H1 (cell line): ENCODE data around the gene SLC35B1. TPM values are rescaled to one million over a fixed set of nuclear protein-coding genes. Genes with fewer than 3 reads are reported as not detected.

ENCODE experiments used
- CTCF ChIA-PET: fragments of 300-600 bp; sonication (Branson Sonifier 250); formaldehyde crosslinking; loops from one replicate; lab custom pipeline; 2021; ENCODE audit not compliant: partially characterized antibody; lab: Charles Lee
- POLR2A ChIA-PET: fragments of 300-600 bp; sonication (Branson Sonifier 250); formaldehyde crosslinking; loops from one replicate; lab custom pipeline; 2021; ENCODE audit warnings: inconsistent platforms; ENCODE audit not compliant: partially characterized antibody; lab: Charles Lee
- DNase-seq, 2 experiments: peaks; one replicate each; pipeline versions ENCODE4 v3.0.0 to v3.0.0-alpha.2; 2010 to 2022; ENCODE audit warnings: low spot score in 2 of 2, low read depth in 1 of 2, mixed read lengths in 1 of 2
- FAIRE-seq: peaks from 2 replicates; lab custom pipeline; 2011; peaks lifted over from hg19 to GRCh38; lab: Jason Lieb, UNC
- H2AFZ ChIP-seq: 2 replicates; pipeline ENCODE4 v1.8.1; 2012; ENCODE audit warnings: low read length, inconsistent platforms
- H2AK5ac ChIP-seq: 2 replicates; pipeline ENCODE4 v1.6.1; 2013; ENCODE audit warnings: low read depth, low read length
- H2BK120ac ChIP-seq: replicated peaks from 2 replicates; pipeline ENCODE3; 2013; ENCODE audit warnings: low read depth, low read length, inconsistent platforms
- H2BK12ac ChIP-seq: 2 replicates; pipeline ENCODE4 v1.6.1; 2013; ENCODE audit warnings: low read depth, low read length
- H2BK15ac ChIP-seq: 2 replicates; pipeline ENCODE4 v1.6.1; 2013; ENCODE audit warnings: low read length
- H2BK20ac ChIP-seq: 2 replicates; pipeline ENCODE4 v1.6.1; 2013; ENCODE audit warnings: low read length
- H2BK5ac ChIP-seq: 2 replicates; pipeline ENCODE4 v1.6.1; 2013; ENCODE audit warnings: low read depth, low read length
- H3K14ac ChIP-seq: 2 replicates; pipeline ENCODE4 v1.6.1; 2013; ENCODE audit warnings: inconsistent platforms; ENCODE audit not compliant: insufficient read length
- H3K18ac ChIP-seq: 2 replicates; pipeline ENCODE4 v1.6.1; 2013; ENCODE audit warnings: low read length; ENCODE audit errors: extremely low read depth
- H3K23ac ChIP-seq: 2 replicates; pipeline ENCODE4 v1.6.1; 2013; ENCODE audit warnings: inconsistent platforms; ENCODE audit not compliant: insufficient read length
- H3K23me2 ChIP-seq: 2 replicates; pipeline ENCODE4 v1.6.1; 2013; ENCODE audit warnings: low read depth, low read length
- H3K27ac ChIP-seq: 2 replicates; pipeline ENCODE4 v1.6.1; 2011; ENCODE audit warnings: low read depth, low read length, inconsistent platforms
- H3K27me3 ChIP-seq, 4 experiments: replicated peaks in 1 of 4; 1 replicate in 1 of 4; 2 replicates in 3 of 4; pipeline versions ENCODE4 v1.6.1 to v1.8.1; 2011 to 2013; ENCODE audit warnings: low read length in 3 of 4, mild to moderate bottlenecking in 3 of 4, inconsistent platforms in 2 of 4, mixed read lengths in 2 of 4, moderate library complexity in 1 of 4; ENCODE audit not compliant: control insufficient read depth in 3 of 4, insufficient read depth in 3 of 4; ENCODE audit errors: extremely low read depth in 1 of 4
- H3K36me3 ChIP-seq, 4 experiments: 2 replicates each; pipeline versions ENCODE4 v1.6.1 to v1.8.1; 2011 to 2013; ENCODE audit warnings: mild to moderate bottlenecking in 4 of 4, low read length in 3 of 4, moderate library complexity in 2 of 4, control low read depth in 1 of 4, inconsistent platforms in 1 of 4; ENCODE audit not compliant: insufficient read depth in 4 of 4, control insufficient read depth in 2 of 4
- H3K4ac ChIP-seq: replicated peaks from 2 replicates; pipeline ENCODE3; 2013; ENCODE audit warnings: low read length, low read depth, mixed read lengths, inconsistent platforms; ENCODE audit not compliant: insufficient read length
- H3K4me1 ChIP-seq, 4 experiments: replicated peaks in 1 of 4; 1 replicate in 1 of 4; 2 replicates in 3 of 4; pipeline versions ENCODE4 v1.6.1 to v1.8.1; 2011 to 2013; ENCODE audit warnings: low read length in 3 of 4, inconsistent platforms in 2 of 4, mixed read lengths in 1 of 4; ENCODE audit not compliant: insufficient read depth in 4 of 4, control insufficient read depth in 3 of 4
- H3K4me2 ChIP-seq, 2 experiments: 2 replicates each; pipeline versions ENCODE4 v1.6.1 to v1.8.1; 2011 to 2013; ENCODE audit warnings: low read depth in 2 of 2, low read length in 2 of 2, control low read depth in 1 of 2, inconsistent platforms in 1 of 2, mild to moderate bottlenecking in 1 of 2; ENCODE audit not compliant: insufficient read depth in 1 of 2
- H3K4me3 ChIP-seq, 4 experiments: fragments of 200-600, 300-600 bp in 1 of 4; sonication (generic), shearing (Covaris generic), sonication (Bioruptor Twin) in 1 of 4; 2 replicates each; pipeline versions ENCODE4 v1.5.1 to v1.8.1; 2011 to 2016; ENCODE audit warnings: low read length in 4 of 4, low read depth in 3 of 4, control low read depth in 2 of 4, inconsistent platforms in 2 of 4, mild to moderate bottlenecking in 2 of 4, mixed read lengths in 1 of 4, moderate library complexity in 1 of 4; ENCODE audit not compliant: insufficient read depth in 2 of 4; ENCODE audit errors: extremely low read depth in 1 of 4
- H3K56ac ChIP-seq: replicated peaks from 2 replicates; pipeline ENCODE3; 2013; ENCODE audit warnings: low read depth, mild to moderate bottlenecking, mixed read lengths, low read length, inconsistent platforms; ENCODE audit not compliant: insufficient read length
- H3K79me1 ChIP-seq: 2 replicates; pipeline ENCODE4 v1.6.1; 2013; ENCODE audit warnings: low read depth, low read length, control low read depth
- H3K79me2 ChIP-seq, 2 experiments: 2 replicates each; pipeline versions ENCODE4 v1.6.1 to v1.8.1; 2012 to 2013; ENCODE audit warnings: low read length in 2 of 2, mild to moderate bottlenecking in 2 of 2, inconsistent platforms in 1 of 2; ENCODE audit not compliant: insufficient read depth in 2 of 2, control insufficient read depth in 1 of 2
- H3K9ac ChIP-seq, 4 experiments: replicated peaks in 1 of 4; 1 replicate in 1 of 4; 2 replicates in 3 of 4; pipeline versions ENCODE4 v1.6.1 to v1.8.1; 2011 to 2013; ENCODE audit warnings: low read depth in 3 of 4, low read length in 3 of 4, control low read depth in 2 of 4, mild to moderate bottlenecking in 2 of 4, moderate library complexity in 2 of 4, inconsistent platforms in 1 of 4; ENCODE audit errors: extremely low read depth in 1 of 4
- H3K9me3 ChIP-seq, 2 experiments: 2 replicates each; pipeline versions ENCODE4 v1.6.1 to v1.8.1; 2012 to 2013; ENCODE audit warnings: mild to moderate bottlenecking in 2 of 2, moderate library complexity in 2 of 2, control low read depth in 1 of 2, inconsistent platforms in 1 of 2, low read depth in 1 of 2, low read length in 1 of 2, mixed read lengths in 1 of 2; ENCODE audit not compliant: insufficient read depth in 2 of 2
- H4K20me1 ChIP-seq, 2 experiments: replicated peaks in 1 of 2; 2 replicates each; pipeline versions ENCODE3 to v1.8.1; 2011 to 2013; ENCODE audit warnings: inconsistent platforms in 2 of 2, low read length in 2 of 2, mild to moderate bottlenecking in 1 of 2; ENCODE audit not compliant: insufficient read depth in 2 of 2, control insufficient read depth in 1 of 2
- H4K5ac ChIP-seq: 2 replicates; pipeline ENCODE4 v1.6.1; 2013; ENCODE audit warnings: low read length, low read depth, mixed read lengths, inconsistent platforms; ENCODE audit not compliant: insufficient read length
- H4K8ac ChIP-seq: 2 replicates; pipeline ENCODE4 v1.8.0; 2013; ENCODE audit warnings: mild to moderate bottlenecking, moderate library complexity, low read length, inconsistent platforms; ENCODE audit not compliant: insufficient read depth; ENCODE audit errors: extremely low read depth
- H4K91ac ChIP-seq: replicated peaks from 2 replicates; pipeline ENCODE3; 2013; ENCODE audit warnings: low read length, mixed read lengths, inconsistent platforms; ENCODE audit not compliant: insufficient read length
- FOSL1 ChIP-seq: IDR thresholded peaks from 2 replicates; pipeline ENCODE4 v1.6.1; 2011; ENCODE audit warnings: mild to moderate bottlenecking, low read depth, low read length, moderate library complexity; ENCODE audit not compliant: insufficient read depth
- JUN ChIP-seq: IDR thresholded peaks from 2 replicates; pipeline ENCODE4 v1.6.1; 2011; ENCODE audit warnings: low read depth, mild to moderate bottlenecking, improper control_type of control experiment, low read length
- NRF1 ChIP-seq: IDR thresholded peaks from 2 replicates; pipeline ENCODE4 v1.6.1; 2011; ENCODE audit warnings: mild to moderate bottlenecking, low read depth, low read length, improper control_type of control experiment
- PHF8 ChIP-seq: fragments of 200-600 bp; sonication (generic); conservative IDR thresholded peaks from 2 replicates; pipeline ENCODE4 v1.7.1; 2012; ENCODE audit warnings: low read depth, mild to moderate bottlenecking, inconsistent platforms, low read length, moderate library complexity
- POU5F1 ChIP-seq: IDR thresholded peaks from 2 replicates; pipeline ENCODE4 v1.6.1; 2011; ENCODE audit warnings: low read depth, mild to moderate bottlenecking, low read length, moderate library complexity
- RBBP5 ChIP-seq: IDR thresholded peaks from 2 replicates; pipeline ENCODE4 v1.7.1; 2012; ENCODE audit warnings: low read depth, mild to moderate bottlenecking, inconsistent platforms, low read length, moderate library complexity, borderline replicate concordance
- TAF1 ChIP-seq: IDR thresholded peaks from 2 replicates; pipeline ENCODE4 v1.6.1; 2011; ENCODE audit warnings: mild to moderate bottlenecking, low read depth, low read length
- TEAD4 ChIP-seq: IDR thresholded peaks from 2 replicates; pipeline ENCODE4 v1.6.1; 2012; ENCODE audit warnings: low read depth, low read length, inconsistent platforms, mixed read lengths
- polyA plus RNA-seq, 7 experiments: library from polyadenylated mRNA; depleted of rRNA in 3 of 7; stranded (reverse) in 5 of 7; unstranded in 2 of 7; fragments of >200 nt in 5 of 7; fragments of 200-250 nt in 2 of 7; gene quantifications; 1 replicate in 5 of 7; 2 replicates in 1 of 7; 4 replicates in 1 of 7; pipeline versions ENCODE4 v1.2.1 to v1.2.3, GENCODE V29; 2011 to 2013; ENCODE audit warnings: missing spikeins in 2 of 7, mixed read lengths in 2 of 7
- total RNA-seq: library from RNA; stranded (reverse); fragmentation: NEBNext Ultra II Directional; extraction: Animal tissue kit (Norgen Biotek cat#: 25700); gene quantifications from 2 replicates; pipeline ENCODE4 v1.2.1, GENCODE V29; 2021

Gene SLC35B1
- total and polyA plus RNA-seq, 2 of the 8 experiments (the other 6 are each of a cell fraction or from before 2014, with no cell fraction given) = 56.5 to 87.7 TPM

GRCh38 chr17:49705254-49705653 is 2.5 kb downstream of the SLC35B1 start:
- DNase-seq (no peak), FAIRE-seq (no peak)
- Histone ChIP-seq H3K27me3 (no peaks in the 10 kb centered on the region), H4K20me1 (no peaks in the 10 kb centered on the region), H2BK12ac (no peak overlapping the region), H2BK120ac (no peak overlapping the region), H2AK5ac (no peak overlapping the region), H3K4me3 (no peak overlapping the region), H2BK5ac (no peak overlapping the region), H3K4me1 (peaks cover 2 to 3% (median 3%) of the 10 kb centered on the region in 4 experiments; a peak in 6 of 7 replicates), H4K8ac (no peak overlapping the region), H3K18ac (no peak overlapping the region), H2BK15ac (no peak overlapping the region), H3K36me3 (peaks cover 18 to 49% (median 44%) of the 10 kb centered on the region in 4 experiments), H3K23ac (no peak overlapping the region), H3K79me2 (peaks cover 2 to 20% of the 10 kb centered on the region in 2 experiments; a peak in 3 of 4 replicates), H3K23me2 (peaks cover 6% of the 10 kb centered on the region; the same call in 1 of the 2 replicates), H3K27ac (no peak overlapping the region), H3K4ac (no peak overlapping the region), H3K56ac (no peak overlapping the region), H4K91ac (no peak overlapping the region), H3K14ac (no peak overlapping the region), H2BK20ac (no peak overlapping the region), H3K79me1 (no peaks in the 10 kb centered on the region; the same call in 1 of the 2 replicates), H3K4me2 (no peak overlapping the region), H3K9ac (no peak overlapping the region), H4K5ac (no peak overlapping the region), H3K9me3 (no peaks in the 10 kb centered on the region), H2AFZ (no peak overlapping the region)
- ChIA-PET CTCF (interaction anchor here (1.3 to 19.2 kb wide), 12 partner anchors 8 to 292 kb away, joined by 3 to 310 read pairs (median 6); partner anchors contain the start of gene SPOP), POLR2A (no interaction called here)
- TF ChIP-seq FOSL1 (no peak), NRF1 (no peak), JUN (no peak), PHF8 (no peak), POU5F1 (no peak), TAF1 (no peak), RBBP5 (no peak), TEAD4 (no peak)
